ENCODE results near the gene GRK7. TPM values are rescaled to one million over a fixed set of nuclear protein-coding genes. Genes with fewer than 3 reads are reported as not detected.
A peak's percentile ranks its signal among the peaks of the same experiment; 100 is the strongest.

GRK7 gene
- total and polyA plus RNA-seq, 11 donors: 0.06 to 0.13 TPM; not detected in 9

DNA sequence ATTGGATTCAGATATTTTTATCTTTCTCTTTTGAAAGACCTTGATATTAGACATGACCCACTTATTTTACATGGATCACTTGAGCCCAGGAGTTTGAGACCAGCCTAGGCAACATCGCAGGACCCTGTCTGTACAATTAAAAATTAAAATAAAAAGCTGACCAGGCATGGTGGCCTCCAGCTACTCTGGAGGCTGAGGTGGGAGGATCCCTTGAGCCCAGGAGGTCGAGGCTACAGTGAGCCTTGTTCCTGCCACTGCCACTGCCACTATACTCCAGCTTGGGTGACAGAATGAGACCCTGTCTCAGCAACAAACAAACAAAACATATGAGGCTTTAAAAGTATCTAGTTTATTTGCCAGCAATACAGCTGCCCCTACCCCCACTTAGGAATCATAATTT, 23.5 kb upstream of the GRK7 start:
- Histone ChIP-seq H3K36me3 (peaks cover 0 to 23% (median 20%) of the 10 kb centered on the region in 9 donors), H3K27ac (peak overlapping the region in 7 of 12 donors; percentile 91 to 97 (median 96)), H3K27me3 (no peaks in the 10 kb centered on the region), H3K4me1 (peaks cover 0 to 53% (median 34%) of the 10 kb centered on the region in 12 donors), H3K4me3 (peak overlapping the region in 10 of 12 donors; percentile 63 to 99 (median 94)), H3K9me3 (no peaks in the 10 kb centered on the region)
- intact Hi-C loops (cut with DNase I): loop anchor here (2.0 to 10.0 kb wide), 15 partner anchors 58 to 535 kb away; partner anchors contain the start of gene ATP1B3 (in 4 of the 10)
- DNase-seq (no peak), ATAC-seq (no peak)
- 74 to 80% (median 78%) methylated on average over 2 of the region's 2 CpGs for WGBS, 4 donors
- TF ChIP-seq, protein P1, sequence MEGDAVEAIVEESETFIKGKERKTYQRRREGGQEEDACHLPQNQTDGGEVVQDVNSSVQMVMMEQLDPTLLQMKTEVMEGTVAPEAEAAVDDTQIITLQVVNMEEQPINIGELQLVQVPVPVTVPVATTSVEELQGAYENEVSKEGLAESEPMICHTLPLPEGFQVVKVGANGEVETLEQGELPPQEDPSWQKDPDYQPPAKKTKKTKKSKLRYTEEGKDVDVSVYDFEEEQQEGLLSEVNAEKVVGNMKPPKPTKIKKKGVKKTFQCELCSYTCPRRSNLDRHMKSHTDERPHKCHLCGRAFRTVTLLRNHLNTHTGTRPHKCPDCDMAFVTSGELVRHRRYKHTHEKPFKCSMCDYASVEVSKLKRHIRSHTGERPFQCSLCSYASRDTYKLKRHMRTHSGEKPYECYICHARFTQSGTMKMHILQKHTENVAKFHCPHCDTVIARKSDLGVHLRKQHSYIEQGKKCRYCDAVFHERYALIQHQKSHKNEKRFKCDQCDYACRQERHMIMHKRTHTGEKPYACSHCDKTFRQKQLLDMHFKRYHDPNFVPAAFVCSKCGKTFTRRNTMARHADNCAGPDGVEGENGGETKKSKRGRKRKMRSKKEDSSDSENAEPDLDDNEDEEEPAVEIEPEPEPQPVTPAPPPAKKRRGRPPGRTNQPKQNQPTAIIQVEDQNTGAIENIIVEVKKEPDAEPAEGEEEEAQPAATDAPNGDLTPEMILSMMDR (IDR thresholded peaks at IDR 0.05): no peak
- TF ChIP-seq POLR2A (IDR thresholded peaks at IDR 0.05): no peak

DNA sequence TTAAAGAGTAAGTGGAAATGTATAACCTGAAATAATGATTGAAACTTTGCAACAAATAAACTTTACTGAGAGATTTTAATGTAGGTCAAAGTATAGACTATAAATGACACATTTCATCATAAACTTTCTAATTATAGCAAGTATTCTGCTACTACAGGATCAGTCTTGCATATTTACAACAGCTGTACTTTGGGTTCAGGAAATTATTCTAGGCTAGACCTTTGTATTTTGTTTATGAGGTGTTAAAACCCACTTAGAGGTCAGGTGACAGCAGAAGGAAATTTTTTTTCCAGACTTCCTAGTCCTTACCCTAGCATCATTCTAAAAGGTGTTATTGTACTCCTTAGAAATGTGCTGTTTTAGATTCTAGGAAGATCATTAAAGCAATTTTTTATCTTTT, 22.9 kb upstream of the GRK7 start:
- intact Hi-C loops (cut with DNase I): no loop called here

DNA sequence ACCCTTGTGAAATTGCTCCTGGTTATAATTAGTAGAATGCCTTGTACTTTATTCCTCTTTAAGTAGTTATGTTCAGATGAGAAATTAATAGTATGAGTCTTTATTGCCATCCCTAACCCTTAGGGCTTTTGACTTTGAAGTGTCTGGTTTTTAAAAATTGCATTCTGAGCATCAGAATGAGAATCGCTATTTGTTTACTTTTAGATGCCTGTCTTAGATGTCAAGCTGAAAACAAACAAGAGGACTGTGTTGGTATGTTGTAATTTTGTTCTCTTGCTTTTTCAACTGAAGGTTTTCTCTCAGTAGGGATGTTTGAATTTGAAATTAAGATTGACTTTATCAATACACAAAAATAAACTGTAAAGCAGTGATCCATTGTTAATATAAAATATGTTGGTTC, 19.9 kb upstream of the GRK7 start:
- 69 to 84% (median 73%) methylated on average over 1 of the region's 1 CpG for WGBS, 4 donors
- DNase-seq (no peak), ATAC-seq (no peak)
- intact Hi-C loops (cut with DNase I): no loop called here
- Histone ChIP-seq H3K27me3 (no peaks in the 10 kb centered on the region), H3K9me3 (no peaks in the 10 kb centered on the region), H3K4me1 (peaks cover 0 to 52% (median 34%) of the 10 kb centered on the region in 12 donors), H3K36me3 (peaks cover 0 to 59% (median 55%) of the 10 kb centered on the region in 9 donors), H3K4me3 (no peak overlapping the region), H3K27ac (no peak overlapping the region)
- TF ChIP-seq, protein P1 (IDR thresholded peaks at IDR 0.05): no peak
- TF ChIP-seq POLR2A (IDR thresholded peaks at IDR 0.05): no peak

More for the DNA sequence above, 22.9 kb upstream of the GRK7 start:
- no peak for TF ChIP-seq POLR2A (IDR thresholded peaks at IDR 0.05)
- TF ChIP-seq, protein P1 (IDR thresholded peaks at IDR 0.05): no peak
- no peaks in the 10 kb centered on the region for H3K27me3 ChIP-seq
- peak overlapping the region in 7 of 12 donors; percentile 91 to 97 (median 96) for H3K27ac ChIP-seq
- peaks cover 0 to 29% (median 26%) of the 10 kb centered on the region in 9 donors for H3K36me3 ChIP-seq
- DNase-seq (no peak), ATAC-seq (no peak)
- H3K9me3 ChIP-seq: no peaks in the 10 kb centered on the region
- H3K4me3 ChIP-seq: peak overlapping the region in 2 of 12 donors; percentile 27 to 99
- H3K4me1 ChIP-seq: peaks cover 0 to 53% (median 34%) of the 10 kb centered on the region in 12 donors

DNA sequence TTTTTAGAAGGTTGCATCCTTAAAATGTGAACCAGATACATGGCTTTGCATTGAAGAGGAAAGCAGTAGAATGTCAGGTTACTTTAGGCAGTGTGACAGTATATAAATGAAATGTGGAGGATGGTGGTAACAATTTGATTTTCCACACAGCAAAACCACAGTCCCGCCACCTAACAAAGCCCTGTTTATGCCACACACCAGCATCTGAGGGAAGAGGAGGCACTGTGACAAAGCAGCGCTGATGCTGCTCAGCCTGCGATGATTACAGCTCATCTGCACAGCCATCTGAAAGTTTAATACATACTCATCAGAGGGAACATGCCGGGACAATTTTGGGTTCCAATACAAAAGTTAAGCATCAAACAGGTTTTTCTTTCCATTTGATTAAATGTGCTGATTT, 16.2 kb upstream of the GRK7 start:
- TF ChIP-seq POLR2A (IDR thresholded peaks at IDR 0.05): no peak
- TF ChIP-seq, protein P1 (IDR thresholded peaks at IDR 0.05): no peak
- H3K27me3 ChIP-seq: no peaks in the 10 kb centered on the region
- ATAC-seq: no peak
- H3K27ac ChIP-seq: no peak overlapping the region
- intact Hi-C loops (cut with DNase I): no loop called here
- H3K9me3 ChIP-seq: no peaks in the 10 kb centered on the region
- no peak for DNase-seq
- peaks cover 0 to 24% (median 10%) of the 10 kb centered on the region in 12 donors for H3K4me1 ChIP-seq
- 92 to 98% (median 96%) methylated on average over 4 of the region's 4 CpGs for WGBS, 4 donors
- no peak overlapping the region for H3K4me3 ChIP-seq
- peaks cover 0 to 93% (median 80%) of the 10 kb centered on the region in 9 donors for H3K36me3 ChIP-seq
